ENCODE measurements around the gene TAGLN. TPM values are rescaled to one million over a fixed set of nuclear protein-coding genes. Genes with fewer than 3 reads are reported as not detected.

Gene TAGLN
- total RNA-seq (2,727 TPM), polyA plus RNA-seq (17,163 TPM)

DNA sequence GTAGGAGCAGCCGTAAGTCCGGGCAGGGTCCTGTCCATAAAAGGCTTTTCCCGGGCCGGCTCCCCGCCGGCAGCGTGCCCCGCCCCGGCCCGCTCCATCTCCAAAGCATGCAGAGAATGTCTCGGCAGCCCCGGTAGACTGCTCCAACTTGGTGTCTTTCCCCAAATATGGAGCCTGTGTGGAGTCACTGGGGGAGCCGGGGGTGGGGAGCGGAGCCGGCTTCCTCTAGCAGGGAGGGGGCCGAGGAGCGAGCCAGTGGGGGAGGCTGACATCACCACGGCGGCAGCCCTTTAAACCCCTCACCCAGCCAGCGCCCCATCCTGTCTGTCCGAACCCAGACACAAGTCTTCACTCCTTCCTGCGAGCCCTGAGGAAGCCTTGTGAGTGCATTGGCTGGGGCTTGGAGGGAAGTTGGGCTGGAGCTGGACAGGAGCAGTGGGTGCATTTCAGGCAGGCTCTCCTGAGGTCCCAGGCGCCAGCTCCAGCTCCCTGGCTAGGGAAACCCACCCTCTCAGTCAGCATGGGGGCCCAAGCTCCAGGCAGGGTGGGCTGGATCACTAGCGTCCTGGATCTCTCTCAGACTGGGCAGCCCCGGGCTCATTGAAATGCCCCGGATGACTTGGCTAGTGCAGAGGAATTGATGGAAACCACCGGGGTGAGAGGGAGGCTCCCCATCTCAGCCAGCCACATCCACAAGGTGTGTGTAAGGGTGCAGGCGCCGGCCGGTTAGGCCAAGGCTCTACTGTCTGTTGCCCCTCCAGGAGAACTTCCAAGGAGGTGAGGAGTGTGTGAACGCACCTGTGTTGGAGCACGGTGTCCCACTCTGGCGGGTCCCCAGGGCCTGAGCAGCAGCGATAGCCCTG, at the start of gene TAGLN:
TSS of gene TAGLN (plus strand) at position 318 of the 863 bp plus-strand sequence. CDS start 3,644 bp downstream, outside the sequence.
- peak; percentile 63 for DNase-seq (ENCODE audit: extremely low spot score)
- WGBS = 11% methylated on average over 34 of the region's 34 CpGs
- H3K4me1 ChIP-seq (ENCODE audit: insufficient read depth) = no peaks in the 10 kb centered on the region
- peak within 1 kb of the TSS; percentile 55 for H3K4me3 ChIP-seq (ENCODE audit: low read depth, low read length)
- H3K36me3 ChIP-seq (ENCODE audit: insufficient read depth) = no peaks in the 10 kb centered on the region
- peak within 1 kb of the TSS; percentile 81 for H3K27ac ChIP-seq (ENCODE audit: low read depth)

DNA sequence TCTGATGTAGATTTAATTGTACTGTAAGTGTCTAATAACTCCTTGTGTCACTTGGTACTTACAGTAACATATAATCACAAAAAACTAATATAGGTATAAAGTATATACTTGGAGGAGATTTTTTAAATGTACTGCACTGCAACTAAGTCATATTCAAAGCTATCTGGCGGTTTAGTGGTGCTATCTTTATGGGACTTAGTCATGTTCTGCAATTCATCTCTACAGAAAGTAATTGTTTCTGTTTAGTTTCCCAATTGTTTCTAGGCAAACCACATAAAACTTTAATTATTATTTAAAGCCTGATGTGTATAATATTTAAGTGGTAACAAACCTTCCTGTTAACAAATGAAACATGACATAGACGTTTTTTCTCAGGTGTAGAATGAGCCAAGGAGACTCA, 47.1 kb upstream of the TAGLN start:
- Histone ChIP-seq H3K4me3 (ENCODE audit: low read depth, low read length) (no peak overlapping the region), H3K36me3 (ENCODE audit: insufficient read depth) (peaks cover 3% of the 10 kb centered on the region), H3K27ac (ENCODE audit: low read depth) (no peak overlapping the region), H3K4me1 (ENCODE audit: insufficient read depth) (no peaks in the 10 kb centered on the region)
- 41% methylated on average over 2 of the region's 2 CpGs for WGBS
- DNase-seq (ENCODE audit: extremely low spot score) = no peak

DNA sequence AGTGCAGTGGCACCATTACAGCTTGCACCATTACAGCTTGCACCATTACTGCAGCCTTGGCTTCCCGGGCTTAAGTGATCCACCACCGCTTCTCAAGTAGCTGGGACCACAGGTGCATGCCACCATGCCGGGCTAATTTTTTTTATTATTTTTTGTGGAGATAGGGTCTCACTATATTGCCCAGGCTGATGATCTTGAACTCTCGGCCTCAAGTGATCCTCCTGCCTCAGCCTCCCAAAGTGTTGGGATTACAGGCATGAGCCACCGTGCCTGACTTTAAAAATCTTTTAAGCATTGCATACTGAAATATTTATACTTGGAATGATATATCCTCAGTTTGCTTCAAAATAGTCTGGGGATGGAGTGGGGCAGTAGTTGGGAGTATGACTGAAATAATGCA, 44.7 kb upstream of the TAGLN start:
- no peaks in the 10 kb centered on the region for H3K4me1 ChIP-seq (ENCODE audit: insufficient read depth)
- H3K27ac ChIP-seq (ENCODE audit: low read depth) = no peak overlapping the region
- H3K36me3 ChIP-seq (ENCODE audit: insufficient read depth) = peaks cover 3% of the 10 kb centered on the region
- 97% methylated on average over 5 of the region's 5 CpGs for WGBS
- H3K4me3 ChIP-seq (ENCODE audit: low read depth, low read length) = no peak overlapping the region
- no peak for DNase-seq (ENCODE audit: extremely low spot score)

DNA sequence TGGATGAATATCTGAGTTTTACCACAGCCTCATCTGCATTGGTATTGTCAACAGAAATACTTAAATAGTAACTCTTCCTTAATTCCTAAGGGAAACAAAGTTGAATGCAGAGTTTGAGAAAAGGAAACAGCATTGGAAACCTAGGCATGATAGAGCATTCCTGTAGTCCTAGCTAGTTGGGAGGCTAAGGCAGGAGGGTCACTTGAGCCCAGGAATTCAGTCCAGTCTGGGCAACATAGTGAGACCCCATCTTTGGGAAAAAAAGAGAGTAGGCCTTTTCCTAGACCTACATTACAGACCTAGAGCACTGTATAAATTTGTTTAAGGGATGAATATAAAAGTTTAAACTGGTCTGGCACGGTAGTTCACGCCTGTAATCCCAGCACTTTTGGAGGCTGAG, 41.7 kb upstream of the TAGLN start:
- Histone ChIP-seq H3K4me1 (ENCODE audit: insufficient read depth) (no peaks in the 10 kb centered on the region), H3K27ac (ENCODE audit: low read depth) (no peak overlapping the region), H3K4me3 (ENCODE audit: low read depth, low read length) (no peak overlapping the region), H3K36me3 (ENCODE audit: insufficient read depth) (peaks cover 3% of the 10 kb centered on the region)
- DNase-seq (ENCODE audit: extremely low spot score) = no peak
- WGBS = 93% methylated on average over 2 of the region's 2 CpGs

DNA sequence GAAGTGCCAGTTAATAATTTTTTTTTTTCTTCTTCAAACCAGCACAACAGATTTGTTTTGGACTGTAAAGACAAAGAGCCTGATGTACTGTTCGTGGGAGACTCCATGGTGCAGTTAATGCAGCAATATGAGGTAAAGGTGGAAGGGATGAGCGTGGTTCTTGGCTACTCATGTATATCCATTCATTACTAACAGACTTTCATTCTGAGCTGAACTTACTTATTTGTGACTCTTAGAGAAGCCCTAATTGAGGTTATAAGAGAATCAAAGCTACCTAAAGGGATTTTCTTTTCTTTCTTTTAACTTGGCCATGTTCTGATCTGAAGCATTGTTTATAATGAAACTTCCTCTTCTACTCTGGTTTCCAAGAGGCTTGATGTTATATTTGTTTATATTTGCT, 39.3 kb upstream of the TAGLN start:
- H3K4me3 ChIP-seq (ENCODE audit: low read depth, low read length) = no peak overlapping the region
- H3K4me1 ChIP-seq (ENCODE audit: insufficient read depth) = no peaks in the 10 kb centered on the region
- DNase-seq (ENCODE audit: extremely low spot score) = no peak
- WGBS = 88% methylated on average over 2 of the region's 2 CpGs
- no peak overlapping the region for H3K27ac ChIP-seq (ENCODE audit: low read depth)
- H3K36me3 ChIP-seq (ENCODE audit: insufficient read depth) = peaks cover 4% of the 10 kb centered on the region

DNA sequence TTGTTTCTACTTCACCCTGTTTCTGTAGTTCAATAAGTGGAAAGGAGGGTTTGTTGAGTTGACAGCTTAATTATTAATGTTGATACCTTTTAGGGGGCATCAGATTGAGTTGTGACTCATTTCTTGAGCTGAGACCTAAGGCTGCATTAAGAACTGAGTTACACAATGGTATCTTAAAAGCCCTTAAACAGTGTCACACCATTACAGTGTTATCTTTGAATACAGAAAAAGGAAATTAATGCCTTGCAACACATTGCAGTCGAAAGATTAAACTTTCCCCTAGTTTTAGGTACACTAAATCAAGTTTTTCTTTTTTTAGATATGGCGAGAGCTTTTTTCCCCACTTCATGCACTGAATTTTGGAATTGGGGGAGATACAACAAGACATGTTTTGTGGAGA, 38.3 kb upstream of the TAGLN start:
- H3K27ac ChIP-seq (ENCODE audit: low read depth) = no peak overlapping the region
- H3K4me3 ChIP-seq (ENCODE audit: low read depth, low read length) = no peak overlapping the region
- H3K36me3 ChIP-seq (ENCODE audit: insufficient read depth) = peaks cover 2% of the 10 kb centered on the region
- WGBS = 90% methylated on average over 2 of the region's 2 CpGs
- DNase-seq (ENCODE audit: extremely low spot score) = no peak
- H3K4me1 ChIP-seq (ENCODE audit: insufficient read depth) = no peaks in the 10 kb centered on the region

DNA sequence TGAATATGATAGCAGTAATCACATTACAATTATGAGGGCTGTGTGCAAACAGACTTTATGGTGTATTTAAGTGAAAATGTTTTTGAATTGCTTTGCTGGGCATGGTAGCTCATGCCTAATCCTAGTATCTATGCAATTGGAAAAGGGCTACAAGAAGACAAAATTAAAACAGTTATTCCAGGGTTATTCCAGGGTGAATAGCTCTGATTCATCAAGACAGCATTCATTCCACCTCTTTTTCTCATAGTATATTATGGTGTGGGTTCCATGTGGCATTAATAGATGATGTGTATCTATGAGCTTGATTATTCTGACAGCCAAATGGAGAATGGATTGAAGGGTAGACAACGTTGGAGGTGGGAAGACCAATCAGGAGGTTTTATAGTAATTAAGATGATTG, 32.7 kb upstream of the TAGLN start:
- H3K36me3 ChIP-seq (ENCODE audit: insufficient read depth) = peaks cover 8% of the 10 kb centered on the region
- WGBS = 58% methylated on average over 1 of the region's 1 CpG
- no peak for DNase-seq (ENCODE audit: extremely low spot score)
- no peak overlapping the region for H3K4me3 ChIP-seq (ENCODE audit: low read depth, low read length)
- H3K4me1 ChIP-seq (ENCODE audit: insufficient read depth) = no peaks in the 10 kb centered on the region
- H3K27ac ChIP-seq (ENCODE audit: low read depth) = no peak overlapping the region

DNA sequence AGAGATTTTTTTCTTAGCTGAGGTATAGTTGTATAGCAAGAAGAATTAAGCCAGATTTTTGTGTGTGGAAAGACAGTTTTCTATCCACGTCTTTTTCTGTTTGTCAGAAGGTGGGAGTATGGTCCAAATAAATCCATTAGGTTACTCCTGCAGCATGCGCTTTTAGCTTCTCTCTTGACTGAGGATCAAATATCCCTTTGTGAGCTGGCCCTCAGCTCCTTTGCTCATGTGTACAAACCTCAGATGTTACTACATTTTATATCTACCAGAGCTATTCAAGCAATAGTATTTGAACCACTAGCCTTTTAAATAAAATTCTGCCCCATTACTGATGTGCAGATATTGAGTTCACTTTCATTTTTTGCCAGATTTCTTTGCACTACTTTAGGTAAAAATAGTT, 29.4 kb upstream of the TAGLN start:
- Histone ChIP-seq H3K4me1 (ENCODE audit: insufficient read depth) (no peaks in the 10 kb centered on the region), H3K27ac (ENCODE audit: low read depth) (no peak overlapping the region), H3K36me3 (ENCODE audit: insufficient read depth) (peaks cover 8% of the 10 kb centered on the region), H3K4me3 (ENCODE audit: low read depth, low read length) (no peak overlapping the region)
- DNase-seq (ENCODE audit: extremely low spot score) = no peak
- WGBS = 80% methylated on average over 2 of the region's 2 CpGs

DNA sequence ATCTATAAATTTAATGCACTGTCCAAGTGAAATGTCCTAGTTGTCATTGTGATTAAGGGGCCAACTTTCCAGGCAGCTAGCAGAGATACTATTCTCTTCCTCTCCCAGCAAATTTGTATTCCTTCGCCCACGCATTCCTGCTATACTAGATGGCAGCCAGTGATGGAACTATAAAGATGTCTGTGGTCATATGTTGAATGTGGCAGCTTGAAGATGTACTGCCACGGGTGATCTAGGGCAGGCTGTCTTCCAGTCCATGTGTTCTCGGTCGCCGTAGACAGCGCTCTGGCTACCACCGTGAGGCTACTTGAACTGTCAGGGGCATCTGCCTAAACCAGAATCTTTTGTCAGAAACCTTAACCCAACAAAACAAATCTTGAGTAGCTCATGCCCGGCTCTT, 29.0 kb upstream of the TAGLN start:
- DNase-seq (ENCODE audit: extremely low spot score) = no peak
- 72% methylated on average over 9 of the region's 9 CpGs for WGBS
- Histone ChIP-seq H3K4me1 (ENCODE audit: insufficient read depth) (no peaks in the 10 kb centered on the region), H3K36me3 (ENCODE audit: insufficient read depth) (peaks cover 8% of the 10 kb centered on the region), H3K27ac (ENCODE audit: low read depth) (no peak overlapping the region), H3K4me3 (ENCODE audit: low read depth, low read length) (no peak overlapping the region)

DNA sequence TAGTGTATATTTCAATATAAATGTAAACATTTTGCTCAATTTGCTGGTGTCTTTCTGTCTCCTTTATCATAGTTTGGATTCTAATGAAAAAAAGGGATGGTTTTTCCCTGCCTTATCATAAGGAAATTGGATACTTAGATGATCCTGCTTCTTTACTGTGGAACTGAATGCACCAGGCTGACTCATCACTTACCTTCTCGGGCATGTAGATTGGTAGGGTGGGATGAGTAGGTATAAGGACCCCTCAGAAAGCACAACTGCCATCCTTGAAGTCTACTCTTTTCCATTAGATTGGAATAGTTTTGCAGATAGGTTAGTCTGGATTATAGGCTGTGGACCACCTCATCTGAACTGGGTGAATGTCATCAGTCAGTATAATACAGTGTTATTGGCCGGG, 28.2 kb upstream of the TAGLN start:
- WGBS = 90% methylated on average over 2 of the region's 2 CpGs
- Histone ChIP-seq H3K36me3 (ENCODE audit: insufficient read depth) (peaks cover 8% of the 10 kb centered on the region), H3K27ac (ENCODE audit: low read depth) (no peak overlapping the region)

DNA sequence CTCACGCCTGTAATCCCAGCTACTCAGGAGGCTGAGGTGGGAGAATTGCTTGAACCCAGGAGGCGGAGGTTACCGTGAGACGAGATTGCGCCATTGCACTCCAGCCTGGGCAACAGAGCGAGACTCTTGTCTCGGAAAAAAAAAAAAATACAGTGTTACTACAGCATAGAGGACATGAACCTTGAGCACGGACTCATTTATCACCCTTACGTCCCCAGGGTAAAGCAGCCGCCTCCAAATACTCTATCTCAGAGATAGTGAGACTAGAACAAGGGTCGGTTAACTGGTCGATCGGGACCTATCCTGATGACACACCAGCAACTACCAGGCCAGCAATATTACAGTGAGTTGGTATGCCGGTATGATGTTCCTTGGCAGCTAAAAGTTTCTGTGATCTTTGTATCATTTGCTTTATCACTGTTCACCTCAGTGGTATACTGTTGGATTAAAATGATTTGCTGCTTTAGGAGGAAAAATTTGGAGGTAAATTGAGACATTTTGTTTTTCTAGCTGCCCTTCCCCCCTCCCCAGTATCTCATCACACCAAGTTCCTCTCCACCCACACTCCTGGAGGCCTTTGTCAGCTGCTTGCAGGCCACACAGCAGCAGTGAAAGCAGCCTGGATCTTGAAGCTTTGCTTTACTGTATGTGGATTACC, 27.6 kb upstream of the TAGLN start:
- no peak overlapping the region for H3K4me3 ChIP-seq (ENCODE audit: low read depth, low read length)
- H3K4me1 ChIP-seq (ENCODE audit: insufficient read depth) = no peaks in the 10 kb centered on the region
- 81% methylated on average over 14 of the region's 14 CpGs for WGBS
- H3K36me3 ChIP-seq (ENCODE audit: insufficient read depth) = peaks cover 6% of the 10 kb centered on the region
- H3K27ac ChIP-seq (ENCODE audit: low read depth) = no peak overlapping the region
- no peak for DNase-seq (ENCODE audit: extremely low spot score)

More for the DNA sequence above, 28.2 kb upstream of the TAGLN start:
- Histone ChIP-seq H3K4me1 (ENCODE audit: insufficient read depth) (no peaks in the 10 kb centered on the region), H3K4me3 (ENCODE audit: low read depth, low read length) (no peak overlapping the region)
- no peak for DNase-seq (ENCODE audit: extremely low spot score)

DNA sequence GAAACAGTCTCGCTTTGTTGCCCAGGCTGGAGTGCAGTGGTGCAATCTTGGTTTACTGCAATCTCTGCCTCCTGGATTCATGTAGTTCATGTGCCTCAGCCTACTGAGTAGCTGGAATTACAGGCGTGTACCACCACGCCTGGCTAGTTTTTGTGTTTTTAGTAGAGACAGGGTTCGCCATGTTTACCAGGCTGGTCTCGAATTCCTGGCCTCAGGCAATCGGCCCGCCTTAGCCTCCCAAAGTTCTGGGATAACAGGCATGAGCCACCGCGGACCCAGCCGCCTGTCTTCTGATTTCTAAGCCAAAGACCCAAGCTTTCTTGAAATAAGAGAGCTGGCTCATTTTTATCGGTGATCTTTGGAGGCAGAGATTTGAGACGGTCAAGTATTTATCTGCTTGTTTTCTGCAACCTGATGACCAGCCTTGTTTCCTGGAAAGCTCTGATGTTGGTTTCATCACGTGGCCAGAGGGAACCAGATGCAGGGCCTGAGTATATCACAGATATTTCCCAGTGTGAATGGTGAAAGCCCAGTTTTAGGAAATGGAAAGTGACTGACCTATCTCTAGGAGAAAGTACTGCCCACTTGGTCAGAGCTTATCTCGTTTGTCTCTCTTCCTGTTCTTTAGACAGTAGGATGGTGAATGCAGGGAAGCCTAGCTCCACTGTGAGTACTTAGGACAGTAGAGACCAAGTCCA, 26.3 kb upstream of the TAGLN start:
- H3K4me3 ChIP-seq (ENCODE audit: low read depth, low read length) = no peak overlapping the region
- 75% methylated on average over 14 of the region's 14 CpGs for WGBS
- no peaks in the 10 kb centered on the region for H3K4me1 ChIP-seq (ENCODE audit: insufficient read depth)
- H3K36me3 ChIP-seq (ENCODE audit: insufficient read depth) = peaks cover 2% of the 10 kb centered on the region
- no peak for DNase-seq (ENCODE audit: extremely low spot score)
- no peak overlapping the region for H3K27ac ChIP-seq (ENCODE audit: low read depth)

DNA sequence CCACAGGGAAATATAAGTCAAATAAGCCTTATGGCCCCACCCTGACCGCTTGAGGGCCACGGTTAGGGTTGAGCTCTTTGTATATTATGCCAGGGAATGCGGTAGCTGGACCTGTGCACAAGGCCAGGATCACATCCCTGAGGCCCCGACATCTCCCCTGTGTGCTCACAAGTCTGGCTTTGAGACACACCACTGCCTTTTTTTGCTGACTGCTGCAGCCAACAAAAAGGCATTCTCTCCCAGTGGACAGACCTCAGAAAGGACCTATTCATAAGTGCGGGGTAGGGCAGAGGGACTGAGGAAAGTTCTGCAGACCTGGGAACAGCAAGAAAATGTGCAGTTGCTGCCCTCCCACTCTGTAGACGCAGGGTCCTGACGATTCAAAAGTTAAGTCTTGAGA, 24.1 kb upstream of the TAGLN start:
- Histone ChIP-seq H3K27ac (ENCODE audit: low read depth) (no peak overlapping the region), H3K4me3 (ENCODE audit: low read depth, low read length) (no peak overlapping the region), H3K4me1 (ENCODE audit: insufficient read depth) (no peaks in the 10 kb centered on the region), H3K36me3 (ENCODE audit: insufficient read depth) (peaks cover 2% of the 10 kb centered on the region)
- WGBS = 80% methylated on average over 7 of the region's 7 CpGs
- no peak for DNase-seq (ENCODE audit: extremely low spot score)

DNA sequence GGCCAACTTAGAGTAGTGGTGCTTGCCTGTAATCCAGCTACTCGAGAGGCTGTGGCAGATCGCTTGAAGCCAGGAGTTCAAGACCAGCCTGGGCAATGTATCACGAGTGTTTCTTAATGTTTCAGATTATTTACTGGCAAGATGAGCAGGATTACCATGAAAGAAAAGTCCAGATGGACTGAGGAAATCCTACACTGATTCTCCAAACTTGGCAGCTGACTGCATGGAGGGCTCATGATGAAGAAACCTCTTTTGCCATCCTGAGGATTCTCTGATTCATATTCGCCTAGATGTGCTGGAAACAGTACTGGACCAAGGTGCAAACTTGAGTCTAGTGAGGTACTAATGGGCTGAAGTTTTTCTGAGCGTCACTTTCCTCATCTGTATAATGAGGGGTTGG, 23.4 kb upstream of the TAGLN start:
- Histone ChIP-seq H3K4me3 (ENCODE audit: low read depth, low read length) (no peak overlapping the region), H3K36me3 (ENCODE audit: insufficient read depth) (peaks cover 2% of the 10 kb centered on the region), H3K27ac (ENCODE audit: low read depth) (no peak overlapping the region), H3K4me1 (ENCODE audit: insufficient read depth) (no peaks in the 10 kb centered on the region)
- 75% methylated on average over 5 of the region's 5 CpGs for WGBS
- no peak for DNase-seq (ENCODE audit: extremely low spot score)

All from urinary bladder (tissue), 4 donors.